Ishikawa (cell line): ENCODE results near the gene CFAP46.

ENCODE experiments used
- CEBPB ChIP-seq: IDR thresholded peaks from 2 replicates; pipeline ENCODE4 v1.6.1; 2012
- TF ChIP-seq, protein P1 (sequence below): IDR thresholded peaks from 2 replicates; pipeline ENCODE4 v1.6.1; 2012; ENCODE audit warnings: low read depth, mild to moderate bottlenecking
- TF ChIP-seq, protein P2 (sequence below): IDR thresholded peaks from 2 replicates; pipeline ENCODE4 v1.6.1; 2012
- TF ChIP-seq, protein P3 (sequence below): IDR thresholded peaks from 2 replicates; pipeline ENCODE4 v1.6.1; 2012

DNA sequence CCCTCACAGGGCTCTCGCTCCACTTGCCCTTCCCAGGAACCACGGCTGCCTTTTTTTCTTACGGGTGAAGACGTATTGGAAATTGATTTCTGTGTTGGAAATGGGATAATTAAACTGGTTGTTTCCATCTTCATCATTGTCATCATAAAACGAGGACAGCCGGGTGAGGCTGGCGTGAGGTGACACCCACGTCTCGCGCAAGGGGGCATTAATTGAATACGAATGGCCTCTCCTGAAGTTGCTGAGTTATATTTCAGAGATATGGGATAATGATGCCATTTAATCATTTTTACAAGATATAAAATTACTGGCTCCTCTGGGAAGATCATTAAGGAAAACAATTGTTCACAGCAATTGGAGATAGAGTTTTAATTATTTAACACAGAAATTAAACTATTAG, 138.1 kb downstream of the CFAP46 start:
- TF ChIP-seq, protein P1, sequence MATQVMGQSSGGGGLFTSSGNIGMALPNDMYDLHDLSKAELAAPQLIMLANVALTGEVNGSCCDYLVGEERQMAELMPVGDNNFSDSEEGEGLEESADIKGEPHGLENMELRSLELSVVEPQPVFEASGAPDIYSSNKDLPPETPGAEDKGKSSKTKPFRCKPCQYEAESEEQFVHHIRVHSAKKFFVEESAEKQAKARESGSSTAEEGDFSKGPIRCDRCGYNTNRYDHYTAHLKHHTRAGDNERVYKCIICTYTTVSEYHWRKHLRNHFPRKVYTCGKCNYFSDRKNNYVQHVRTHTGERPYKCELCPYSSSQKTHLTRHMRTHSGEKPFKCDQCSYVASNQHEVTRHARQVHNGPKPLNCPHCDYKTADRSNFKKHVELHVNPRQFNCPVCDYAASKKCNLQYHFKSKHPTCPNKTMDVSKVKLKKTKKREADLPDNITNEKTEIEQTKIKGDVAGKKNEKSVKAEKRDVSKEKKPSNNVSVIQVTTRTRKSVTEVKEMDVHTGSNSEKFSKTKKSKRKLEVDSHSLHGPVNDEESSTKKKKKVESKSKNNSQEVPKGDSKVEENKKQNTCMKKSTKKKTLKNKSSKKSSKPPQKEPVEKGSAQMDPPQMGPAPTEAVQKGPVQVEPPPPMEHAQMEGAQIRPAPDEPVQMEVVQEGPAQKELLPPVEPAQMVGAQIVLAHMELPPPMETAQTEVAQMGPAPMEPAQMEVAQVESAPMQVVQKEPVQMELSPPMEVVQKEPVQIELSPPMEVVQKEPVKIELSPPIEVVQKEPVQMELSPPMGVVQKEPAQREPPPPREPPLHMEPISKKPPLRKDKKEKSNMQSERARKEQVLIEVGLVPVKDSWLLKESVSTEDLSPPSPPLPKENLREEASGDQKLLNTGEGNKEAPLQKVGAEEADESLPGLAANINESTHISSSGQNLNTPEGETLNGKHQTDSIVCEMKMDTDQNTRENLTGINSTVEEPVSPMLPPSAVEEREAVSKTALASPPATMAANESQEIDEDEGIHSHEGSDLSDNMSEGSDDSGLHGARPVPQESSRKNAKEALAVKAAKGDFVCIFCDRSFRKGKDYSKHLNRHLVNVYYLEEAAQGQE = no peak
- no peak for TF ChIP-seq CEBPB
- TF ChIP-seq, protein P2, sequence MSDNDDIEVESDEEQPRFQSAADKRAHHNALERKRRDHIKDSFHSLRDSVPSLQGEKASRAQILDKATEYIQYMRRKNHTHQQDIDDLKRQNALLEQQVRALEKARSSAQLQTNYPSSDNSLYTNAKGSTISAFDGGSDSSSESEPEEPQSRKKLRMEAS = no peak
- TF ChIP-seq, protein P3, sequence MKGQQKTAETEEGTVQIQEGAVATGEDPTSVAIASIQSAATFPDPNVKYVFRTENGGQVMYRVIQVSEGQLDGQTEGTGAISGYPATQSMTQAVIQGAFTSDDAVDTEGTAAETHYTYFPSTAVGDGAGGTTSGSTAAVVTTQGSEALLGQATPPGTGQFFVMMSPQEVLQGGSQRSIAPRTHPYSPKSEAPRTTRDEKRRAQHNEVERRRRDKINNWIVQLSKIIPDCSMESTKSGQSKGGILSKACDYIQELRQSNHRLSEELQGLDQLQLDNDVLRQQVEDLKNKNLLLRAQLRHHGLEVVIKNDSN = no peak
